ENCODE data around the gene POLDIP3.

DNA sequence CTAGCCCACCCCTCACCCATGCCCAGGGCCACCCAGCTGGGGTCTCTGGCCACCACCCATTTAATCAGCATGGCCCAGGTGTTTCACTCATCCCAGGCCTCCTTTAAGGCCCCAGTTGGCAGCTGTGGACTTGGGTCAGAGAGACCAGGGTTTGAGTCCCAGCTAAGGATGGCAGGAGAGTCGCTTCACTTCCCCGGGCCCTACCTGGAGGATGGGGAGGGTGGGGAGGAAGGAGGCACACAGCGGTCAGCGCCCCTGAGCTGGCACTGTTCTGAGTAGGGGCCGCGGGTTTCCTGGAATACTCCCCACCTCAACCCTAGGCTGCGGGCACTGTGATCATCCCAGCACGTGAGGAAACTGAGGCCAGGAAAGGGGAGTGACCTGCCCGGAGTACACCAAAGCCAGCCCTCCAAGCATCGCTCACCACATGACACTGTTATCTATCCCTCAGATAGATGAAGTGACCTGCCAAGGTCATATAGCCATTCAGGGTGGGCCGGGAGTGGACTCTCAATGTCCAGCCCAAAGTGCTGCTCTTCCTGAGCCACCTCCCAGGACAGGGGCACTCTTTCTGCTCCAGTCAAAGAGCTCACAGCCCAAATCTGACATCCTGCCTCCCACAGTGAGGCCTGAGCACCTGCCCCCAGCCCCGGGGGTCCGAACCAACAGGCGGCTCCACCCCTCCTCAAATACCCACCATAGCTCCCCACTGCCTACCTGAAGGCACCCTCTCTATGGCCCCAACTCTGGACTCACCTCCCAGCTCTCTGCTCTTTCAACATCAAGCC, 29.1 kb upstream of the POLDIP3 start:
- TF ChIP-seq, protein P1, sequence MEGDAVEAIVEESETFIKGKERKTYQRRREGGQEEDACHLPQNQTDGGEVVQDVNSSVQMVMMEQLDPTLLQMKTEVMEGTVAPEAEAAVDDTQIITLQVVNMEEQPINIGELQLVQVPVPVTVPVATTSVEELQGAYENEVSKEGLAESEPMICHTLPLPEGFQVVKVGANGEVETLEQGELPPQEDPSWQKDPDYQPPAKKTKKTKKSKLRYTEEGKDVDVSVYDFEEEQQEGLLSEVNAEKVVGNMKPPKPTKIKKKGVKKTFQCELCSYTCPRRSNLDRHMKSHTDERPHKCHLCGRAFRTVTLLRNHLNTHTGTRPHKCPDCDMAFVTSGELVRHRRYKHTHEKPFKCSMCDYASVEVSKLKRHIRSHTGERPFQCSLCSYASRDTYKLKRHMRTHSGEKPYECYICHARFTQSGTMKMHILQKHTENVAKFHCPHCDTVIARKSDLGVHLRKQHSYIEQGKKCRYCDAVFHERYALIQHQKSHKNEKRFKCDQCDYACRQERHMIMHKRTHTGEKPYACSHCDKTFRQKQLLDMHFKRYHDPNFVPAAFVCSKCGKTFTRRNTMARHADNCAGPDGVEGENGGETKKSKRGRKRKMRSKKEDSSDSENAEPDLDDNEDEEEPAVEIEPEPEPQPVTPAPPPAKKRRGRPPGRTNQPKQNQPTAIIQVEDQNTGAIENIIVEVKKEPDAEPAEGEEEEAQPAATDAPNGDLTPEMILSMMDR (IDR thresholded peaks at IDR 0.05), result no peak
- TF ChIP-seq POLR2A (IDR thresholded peaks at IDR 0.05) (no peak), EP300 (IDR thresholded peaks at IDR 0.05) (no peak)

All from sigmoid colon (tissue), 4 donors.